DMS 273 (cell line): ENCODE data around the gene TMEM269.
"Not testable (repeated sequence)": the region's sequence is repeated elsewhere in the genome, so short reads cannot be mapped to it uniquely, and the experiment has no call there.

Experiments
- DNase-seq: peaks from one replicate; lab custom pipeline; 2025; ENCODE audit not compliant: unreplicated experiment; lab: John Stamatoyannopoulos, UW

TMEM269 gene

DNA sequence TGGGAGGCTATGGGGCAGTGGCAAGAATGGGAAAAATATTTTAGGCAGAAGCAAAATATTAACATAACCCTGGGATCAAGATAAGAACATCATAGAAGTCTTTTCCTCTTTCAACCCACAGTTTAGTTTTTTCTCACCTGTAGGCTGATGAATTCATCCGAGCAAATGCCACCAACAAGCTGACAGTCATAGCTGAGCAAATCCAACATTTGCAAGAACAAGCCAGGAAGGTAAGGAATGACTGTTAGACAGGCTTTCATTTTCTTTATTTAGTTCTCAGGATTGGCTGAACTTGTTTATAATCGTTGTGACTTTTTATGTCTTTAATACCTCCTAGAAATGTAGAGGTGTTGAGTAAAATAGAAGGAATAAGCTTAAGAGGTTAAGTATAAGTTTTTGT is 11.4 kb upstream of the TMEM269 start:
- no peak for DNase-seq

DNA sequence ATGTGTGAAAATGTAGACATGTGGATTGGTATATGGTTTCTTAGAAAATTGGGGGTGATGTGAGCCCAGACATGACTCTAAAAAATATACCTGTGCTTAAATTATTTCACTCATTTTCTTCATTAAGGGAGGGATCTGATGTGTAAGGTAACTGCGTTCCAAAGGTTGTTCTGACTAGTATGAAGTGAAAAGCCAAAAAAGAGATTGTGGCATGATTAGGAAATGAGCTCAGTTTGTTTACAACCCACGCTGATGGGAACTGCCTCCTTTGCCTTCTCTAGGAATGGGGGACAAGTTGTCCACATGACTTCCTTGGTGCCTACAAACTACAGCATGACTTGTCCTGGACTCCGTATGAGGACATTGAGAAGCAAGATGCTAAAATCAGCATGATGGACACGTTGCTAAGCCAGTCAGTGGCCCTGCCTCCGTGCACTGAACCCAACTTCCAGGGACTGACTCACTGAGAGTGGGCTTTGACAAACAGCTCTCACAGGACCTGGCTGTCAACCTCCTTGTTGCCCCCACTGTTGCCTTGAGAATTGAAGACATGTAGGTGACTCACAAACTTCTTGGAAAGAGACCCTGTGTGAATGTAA is 9.8 kb upstream of the TMEM269 start:
- no peak for DNase-seq

DNA sequence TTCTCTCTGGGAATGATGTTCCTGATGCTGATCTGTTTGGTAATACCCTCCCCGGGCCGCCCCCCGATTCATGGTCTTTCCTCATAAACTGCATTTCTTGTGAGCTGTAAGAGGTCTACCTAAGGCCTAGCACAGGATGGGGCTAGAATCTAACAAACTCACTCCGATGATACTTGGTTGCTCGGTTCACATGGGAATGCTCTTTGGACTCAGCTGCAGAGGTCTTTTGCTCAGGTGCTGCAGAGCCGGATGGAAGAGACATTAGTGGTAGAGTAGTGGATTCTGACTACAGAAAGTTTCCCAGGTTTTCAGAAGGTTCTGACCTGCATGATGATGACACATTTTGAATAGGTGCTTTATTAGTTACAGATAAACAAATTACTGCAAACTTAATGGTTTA is 8.3 kb upstream of the TMEM269 start:
- DNase-seq = no peak

DNA sequence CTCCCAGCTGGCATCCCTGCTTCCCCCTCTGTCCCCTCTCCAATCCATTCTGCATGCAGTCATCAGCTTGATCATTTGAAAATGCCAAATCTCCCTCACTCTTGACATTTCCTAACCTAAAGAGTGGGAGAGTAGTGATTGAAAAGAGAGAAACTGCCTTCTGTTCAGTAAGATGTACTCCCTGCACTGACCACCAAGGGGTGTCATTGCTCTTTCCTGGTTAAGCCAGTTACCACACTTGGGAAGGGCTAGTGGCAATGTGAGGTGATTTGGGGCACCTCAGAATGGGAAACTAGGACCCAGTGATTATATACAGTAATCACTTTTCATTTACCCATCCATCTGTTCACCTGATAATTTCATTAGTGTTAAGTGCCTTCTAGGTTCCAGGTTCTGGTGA is 6.9 kb upstream of the TMEM269 start:
- peak; percentile 75 for DNase-seq

DNA sequence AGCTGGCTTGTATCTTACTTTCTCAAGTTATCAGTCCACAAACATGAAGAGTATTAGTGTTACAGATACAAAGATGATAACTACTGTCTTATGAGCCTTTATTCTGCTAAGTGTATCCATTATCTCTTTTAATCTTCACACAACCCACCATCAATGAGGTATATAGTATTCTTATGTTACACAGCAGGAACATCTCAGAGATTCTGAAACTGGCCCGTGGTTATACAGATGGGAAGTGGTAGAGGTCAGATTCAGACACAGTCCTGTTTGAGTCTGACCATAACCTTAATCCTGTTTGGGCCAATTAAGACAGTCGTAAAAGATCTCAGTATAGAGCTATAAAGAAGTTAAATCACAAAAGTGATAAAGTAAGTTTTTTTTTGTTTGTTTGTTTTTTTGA is 5.1 kb upstream of the TMEM269 start:
- no peak for DNase-seq

DNA sequence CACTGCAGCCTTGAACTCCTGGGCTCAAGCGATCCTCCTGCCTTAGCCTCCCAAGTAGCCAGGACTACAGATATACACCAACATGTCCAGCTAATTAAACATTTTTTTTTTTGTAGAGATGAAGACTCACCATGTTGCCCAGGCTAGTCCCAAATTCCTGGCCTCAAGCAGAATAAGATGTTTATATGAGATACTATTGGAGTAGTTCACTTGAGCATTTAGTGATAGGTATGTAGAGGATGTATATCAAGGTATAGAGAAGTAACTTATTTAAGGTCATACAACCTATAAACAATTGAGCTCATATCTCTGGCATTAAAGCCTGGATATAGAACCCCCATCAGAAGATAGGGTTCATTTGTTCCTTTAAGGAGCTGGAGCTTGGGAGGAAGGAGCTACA is 4.6 kb upstream of the TMEM269 start:
- DNase-seq = no peak

DNA sequence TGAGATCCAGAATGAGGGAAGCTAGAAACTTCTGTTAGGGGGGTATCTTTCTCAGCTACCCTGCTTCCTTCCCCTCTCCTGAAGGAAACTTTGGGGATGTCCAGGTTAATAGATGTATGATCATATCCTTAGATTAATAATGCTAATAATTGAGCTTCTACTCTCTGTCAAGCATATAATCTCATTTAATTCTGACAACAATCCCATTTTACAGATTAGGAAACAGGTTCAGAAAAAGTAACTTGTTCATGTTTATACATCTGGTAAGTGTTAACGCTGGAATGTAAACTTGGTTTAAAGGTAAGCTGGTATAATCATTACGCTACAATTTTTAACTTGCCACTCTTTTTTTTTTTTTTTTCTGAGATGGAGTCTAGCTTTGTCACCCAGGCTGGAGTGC is 1.7 kb upstream of the TMEM269 start:
- DNase-seq = no peak

DNA sequence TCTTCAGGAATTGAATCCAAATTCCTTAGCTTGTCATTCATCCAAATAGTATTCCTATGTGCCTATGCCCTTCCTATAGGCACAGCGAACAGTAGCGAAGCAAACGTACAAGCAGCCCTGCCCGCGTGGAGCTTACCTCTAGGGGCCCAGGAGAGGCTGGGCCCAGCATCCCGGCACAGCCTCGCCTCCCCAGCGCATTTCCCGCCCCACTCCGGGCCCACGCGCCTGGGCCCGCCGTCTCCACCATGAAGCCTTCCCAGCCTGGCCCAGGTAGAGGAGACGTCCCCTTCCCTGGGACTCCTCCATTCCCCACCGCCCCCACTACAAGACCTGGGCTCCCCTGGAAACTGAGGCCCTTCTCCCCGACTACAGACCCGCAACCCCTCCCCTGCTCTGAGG is 245 bp upstream of the TMEM269 start:
- no peak for DNase-seq

DNA sequence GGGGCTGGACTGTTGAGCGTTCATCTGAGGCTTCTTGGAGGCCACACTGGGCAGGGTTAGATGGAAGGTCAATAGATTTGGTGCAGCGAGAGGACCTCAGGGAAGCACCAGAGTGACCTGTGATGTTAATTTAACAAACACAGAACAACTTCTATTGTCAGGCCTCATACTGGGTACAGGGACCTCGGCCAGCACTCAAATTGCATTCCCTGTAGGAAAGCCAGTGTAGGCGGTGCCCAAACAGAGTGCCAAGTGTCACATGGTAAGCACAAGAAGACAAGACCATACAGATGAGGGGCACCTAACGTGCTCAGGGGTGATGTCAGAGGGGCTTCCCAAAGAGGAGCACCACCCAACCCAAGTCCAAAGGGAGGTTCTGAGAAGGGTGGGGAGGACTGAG is 1.3 kb downstream of the TMEM269 start:
- no peak for DNase-seq

DNA sequence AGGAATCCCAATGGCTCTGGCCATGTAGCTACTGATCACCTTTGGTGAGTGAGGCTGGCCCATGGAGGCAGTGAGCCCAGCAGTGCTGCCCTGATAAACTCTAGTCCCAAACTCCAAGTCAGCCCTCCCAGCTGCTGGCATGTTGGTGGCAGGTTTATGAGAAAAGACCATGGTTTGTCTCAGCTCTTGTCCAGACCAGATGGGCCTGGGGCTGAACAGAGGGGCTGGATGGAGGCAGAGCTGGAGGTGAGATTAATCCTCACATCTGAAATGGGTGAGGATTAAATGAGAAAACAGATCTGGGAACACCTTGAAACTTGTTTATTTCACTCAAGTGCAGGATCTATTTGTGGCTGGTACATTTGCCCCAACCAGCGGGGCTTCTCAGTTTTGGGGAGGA is 3.2 kb downstream of the TMEM269 start:
- DNase-seq = no peak

DNA sequence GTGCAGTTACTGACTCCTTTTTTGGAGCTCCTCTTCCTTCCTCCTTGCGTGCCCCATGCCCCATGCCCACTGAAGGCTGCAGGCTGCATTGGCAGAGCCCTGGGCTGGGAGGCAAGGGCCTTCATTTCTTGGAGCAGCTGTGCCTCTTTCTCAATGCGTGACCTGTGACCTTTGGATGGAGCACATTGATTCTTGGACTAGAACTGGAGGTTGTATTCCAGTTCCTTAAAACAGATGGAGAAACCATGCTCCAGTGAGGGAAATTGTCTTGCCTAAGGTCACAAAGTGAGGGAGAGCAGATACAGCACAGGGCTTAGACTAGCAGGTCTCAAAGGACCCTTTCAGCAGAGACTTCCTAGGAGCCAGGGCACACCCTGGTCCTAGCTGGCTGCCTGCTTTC is 9.0 kb downstream of the TMEM269 start:
- DNase-seq = no peak

DNA sequence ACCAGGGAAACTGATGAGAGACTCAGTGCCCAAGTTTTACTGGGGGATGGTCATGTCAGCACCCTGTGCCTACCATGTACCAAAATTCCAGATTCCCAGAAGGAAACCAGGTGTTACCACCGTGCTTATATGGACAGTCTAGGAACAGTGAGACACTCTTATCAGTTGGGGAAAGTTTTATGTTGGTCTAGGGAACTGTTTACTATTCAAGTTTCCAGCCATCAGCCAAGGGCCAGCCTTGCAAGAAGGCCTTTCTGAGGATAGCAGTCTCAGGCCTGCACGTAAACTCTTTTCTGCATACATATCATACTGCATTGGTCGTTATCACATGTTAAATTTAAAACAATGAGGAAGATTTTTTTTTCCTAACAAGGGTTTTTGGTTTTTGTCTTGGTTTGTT is 12.6 kb downstream of the TMEM269 start:
- no peak for DNase-seq

DNA sequence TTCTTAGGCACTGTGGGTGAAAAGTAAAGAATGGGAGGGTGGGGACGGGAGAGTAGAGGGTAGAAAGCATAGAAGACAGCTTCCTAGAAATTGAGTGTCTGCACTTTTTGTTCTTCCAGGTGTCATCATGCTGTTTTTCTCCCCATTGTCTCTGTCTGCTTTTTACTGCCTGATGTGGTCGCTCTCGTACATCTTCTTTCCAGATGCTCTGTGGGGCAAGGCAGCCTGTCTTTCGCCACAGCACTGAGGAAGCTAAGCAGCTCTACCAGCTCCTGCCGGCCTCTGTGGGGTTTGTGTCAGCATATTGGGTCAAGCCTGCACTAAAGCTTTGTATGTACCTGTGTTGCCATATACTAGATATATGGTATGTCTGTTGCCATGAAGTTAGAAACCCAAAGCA is 13.2 kb downstream of the TMEM269 start:
- no peak for DNase-seq

DNA sequence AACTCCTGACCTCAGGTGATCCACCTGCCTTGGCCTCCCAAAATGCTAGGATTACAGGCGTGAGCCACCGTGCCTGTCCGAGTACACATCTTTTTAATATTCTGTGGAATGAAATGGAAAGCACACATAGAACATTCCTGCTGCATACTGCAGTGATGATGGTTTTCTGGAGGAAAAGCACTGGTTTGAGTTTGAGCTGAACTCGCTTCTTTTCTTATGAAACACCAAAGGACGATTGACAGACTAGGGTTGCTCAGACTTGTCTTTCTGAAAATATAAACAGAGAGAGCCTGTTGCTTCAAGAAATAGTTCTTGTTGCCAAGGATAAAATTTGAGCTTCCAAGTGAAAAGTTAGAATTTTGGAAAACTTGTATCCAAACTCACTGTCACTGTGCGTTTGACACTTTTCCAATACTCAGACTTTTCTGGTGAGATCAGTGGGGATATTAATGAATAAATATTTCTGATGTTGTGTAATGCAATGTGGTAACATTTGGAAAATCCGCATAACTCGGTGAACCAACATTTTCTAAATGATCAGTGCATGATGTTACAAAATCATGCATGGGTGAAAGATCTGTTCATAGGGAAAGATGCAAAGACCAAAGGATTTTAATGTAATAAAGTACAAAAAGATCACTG is 17.2 kb downstream of the TMEM269 start:
- no peak for DNase-seq

DNA sequence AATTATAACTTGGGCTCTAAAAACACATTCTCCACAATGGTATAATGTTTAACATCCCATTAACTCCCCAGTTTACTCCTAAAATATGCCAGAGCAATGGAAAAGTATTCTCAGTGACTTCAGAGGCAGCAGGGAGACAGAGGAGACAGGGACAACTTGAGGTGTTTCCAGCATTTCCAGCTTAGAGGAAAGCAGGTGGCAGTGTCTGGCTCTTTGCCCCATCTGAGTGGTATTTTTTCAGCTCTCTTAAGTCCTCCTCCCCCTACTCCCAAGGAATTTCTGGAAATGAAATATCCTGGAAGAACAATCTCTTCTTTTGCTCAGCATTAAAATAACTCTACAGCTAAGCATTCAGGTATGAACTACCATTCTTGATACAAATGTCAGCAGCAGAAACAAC is 21.4 kb downstream of the TMEM269 start:
- peak; percentile 25 for DNase-seq

DNA sequence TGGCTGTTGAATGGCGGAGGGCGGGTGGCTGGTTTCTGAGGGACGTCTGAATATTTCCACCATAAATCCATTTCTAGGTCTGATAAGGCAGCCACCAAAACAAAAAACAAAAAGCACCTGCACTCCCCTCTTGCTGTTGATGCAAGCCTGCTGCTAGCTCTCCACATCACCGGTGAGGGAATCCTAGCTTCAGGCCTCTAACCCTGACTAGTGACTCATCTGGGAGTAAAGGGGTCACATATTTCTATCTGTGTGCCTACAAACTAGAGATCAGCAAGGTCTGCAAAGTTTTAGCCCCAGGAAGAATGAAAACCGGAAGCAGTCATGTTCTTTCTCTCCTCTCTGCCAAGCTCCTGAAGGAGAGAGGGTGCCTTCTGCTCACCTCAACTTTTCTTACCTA is 21.8 kb downstream of the TMEM269 start:
- DNase-seq = no peak

DNA sequence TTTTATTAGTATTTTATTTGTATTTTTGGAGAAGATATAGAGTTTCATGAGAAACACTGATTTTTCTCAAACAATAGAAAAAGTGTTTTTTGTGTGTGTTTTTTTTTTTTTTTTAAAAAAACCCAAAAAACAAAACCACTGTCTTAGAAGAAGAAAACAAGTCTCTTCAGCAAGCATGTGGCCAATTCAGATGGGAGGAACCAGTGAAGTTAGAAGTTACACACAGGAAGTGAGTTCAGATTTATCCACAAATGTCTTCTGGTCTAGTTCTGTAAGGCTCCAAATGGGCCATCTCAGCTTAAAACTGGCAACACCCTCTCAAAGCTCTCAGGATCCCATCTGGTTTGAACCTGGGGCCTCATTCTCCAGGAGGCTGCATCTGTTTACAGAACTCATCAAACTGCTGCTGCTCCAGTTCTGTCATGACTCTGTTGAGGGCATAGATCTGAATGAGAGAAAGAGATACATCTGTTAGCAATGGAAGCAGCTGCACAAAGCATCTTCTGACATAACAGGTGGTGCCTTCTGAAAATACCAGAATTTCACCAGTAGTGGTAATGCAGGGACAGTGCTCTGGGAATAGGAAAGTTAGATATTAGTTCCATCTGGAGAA is 22.4 kb downstream of the TMEM269 start:
- DNase-seq = peak; percentile 78

DNA sequence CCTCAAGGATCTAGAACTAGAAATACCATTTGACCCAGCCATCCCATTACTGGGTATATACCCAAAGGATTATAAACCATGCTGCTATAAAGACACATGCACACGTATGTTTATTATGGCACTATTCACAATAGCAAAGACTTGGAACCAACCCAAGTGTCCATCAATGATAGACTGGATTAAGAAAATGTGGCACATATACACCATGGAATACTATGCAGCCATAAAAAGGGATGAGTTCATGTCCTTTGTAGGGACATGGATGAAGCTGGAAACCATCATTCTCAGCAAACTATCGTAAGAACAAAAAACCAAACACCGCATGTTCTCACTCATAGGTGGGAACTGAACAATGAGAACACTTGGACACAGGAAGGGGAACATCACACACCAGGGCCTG is 30.0 kb downstream of the TMEM269 start:
- not testable (repeated sequence) for DNase-seq

DNA sequence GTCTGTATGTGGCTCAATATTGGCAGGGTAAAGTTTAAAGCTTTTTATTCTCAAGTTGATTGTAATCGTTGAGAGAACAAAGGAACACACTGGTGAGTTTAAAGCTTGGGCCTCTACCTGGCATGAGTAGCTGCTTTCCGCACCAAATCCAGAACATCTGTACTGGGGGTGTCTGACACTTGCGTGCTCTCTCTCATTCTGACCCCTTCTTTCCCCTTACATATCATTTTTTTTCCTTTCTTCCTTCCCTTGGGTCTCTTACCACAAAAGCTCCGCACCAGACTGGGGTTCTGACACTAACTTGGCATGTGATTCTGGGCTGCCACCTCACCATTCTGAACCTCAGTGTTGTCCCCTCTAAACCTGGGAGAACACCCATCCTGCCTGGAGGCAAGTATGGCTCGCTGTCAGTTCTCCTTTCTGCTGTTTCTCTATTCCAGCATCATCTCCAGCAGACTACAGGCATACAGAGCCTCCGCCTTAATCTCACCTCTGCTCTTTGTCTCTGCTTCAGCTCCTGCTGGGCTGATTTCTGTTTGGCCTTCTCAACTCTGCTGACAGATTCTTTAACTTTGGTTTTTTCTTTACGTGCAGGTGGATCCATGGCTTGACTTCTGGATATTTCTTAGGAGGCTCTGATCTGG is 31.3 kb downstream of the TMEM269 start:
- DNase-seq = no peak

DNA sequence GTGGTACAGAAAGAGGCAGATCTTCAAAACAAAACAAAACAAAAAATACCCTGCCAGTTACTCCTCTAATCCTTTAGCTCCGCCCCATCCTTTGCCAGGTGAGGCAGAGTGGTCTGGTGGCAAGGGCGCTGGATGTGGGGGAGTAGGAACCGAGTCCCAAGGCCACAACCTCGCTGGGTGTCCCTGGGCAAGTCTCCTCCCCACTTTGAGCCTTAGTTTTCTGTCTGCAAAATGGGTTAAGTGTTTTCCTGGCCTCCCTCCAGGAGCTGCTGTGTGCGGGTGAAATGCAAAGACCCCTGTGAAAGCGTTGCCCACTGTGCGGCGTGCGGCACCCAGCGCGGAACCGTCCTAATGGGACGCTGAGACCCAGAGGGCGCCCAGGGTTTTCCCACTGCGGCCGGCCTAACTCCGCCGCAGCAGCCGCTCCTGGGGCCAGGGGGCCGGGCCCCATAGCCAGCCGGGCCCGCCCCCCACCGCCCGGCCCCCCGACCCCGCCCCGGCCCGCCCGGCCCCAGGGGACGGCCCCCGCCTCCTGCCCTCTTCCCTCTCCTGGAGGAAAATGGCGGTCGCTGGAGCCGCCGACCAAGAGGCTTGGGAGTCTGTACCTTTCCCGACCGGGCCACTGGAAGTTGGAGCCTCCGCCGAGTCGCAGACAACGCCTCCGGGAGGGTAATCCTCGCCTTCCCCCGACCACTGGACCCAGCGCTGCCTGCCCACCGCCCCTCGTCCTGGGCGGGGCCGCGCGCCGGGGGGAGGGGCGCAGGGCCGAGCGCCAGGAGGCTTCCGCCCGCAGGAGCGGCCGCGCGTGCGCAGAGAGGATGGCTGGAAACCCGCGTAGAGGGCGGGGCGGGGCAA is 32.0 kb downstream of the TMEM269 start, which contains the start of the genes ERMAP and SVBP:
TSS of gene ERMAP (plus strand) at position 538 of the 855 bp plus-strand sequence. CDS start 13,327 bp downstream, outside the sequence.
TSS of gene SVBP (minus strand) at position 813 of the 855 bp plus-strand sequence. CDS start 853 bp downstream, outside the sequence.
- DNase-seq = peak; percentile 96

DNA sequence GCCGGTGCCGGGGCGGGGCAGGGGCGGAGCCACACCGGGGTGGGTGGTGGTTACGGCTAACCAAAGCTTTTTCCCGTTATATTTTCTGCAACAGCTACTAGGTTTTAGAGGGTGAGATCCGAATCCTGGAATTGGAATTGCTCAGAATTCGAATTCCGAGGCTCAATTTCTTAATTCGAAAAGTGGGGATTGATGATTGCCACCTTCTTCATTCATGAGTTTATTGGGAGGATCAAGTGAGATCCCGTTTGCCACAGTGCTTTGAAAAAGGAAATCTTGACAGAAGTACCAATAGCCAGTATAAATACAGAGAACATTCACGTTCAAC is 32.6 kb downstream of the TMEM269 start:
- DNase-seq = no peak
